Measurements from ENCODE around the gene ACTA2.

ACTA2 gene

DNA sequence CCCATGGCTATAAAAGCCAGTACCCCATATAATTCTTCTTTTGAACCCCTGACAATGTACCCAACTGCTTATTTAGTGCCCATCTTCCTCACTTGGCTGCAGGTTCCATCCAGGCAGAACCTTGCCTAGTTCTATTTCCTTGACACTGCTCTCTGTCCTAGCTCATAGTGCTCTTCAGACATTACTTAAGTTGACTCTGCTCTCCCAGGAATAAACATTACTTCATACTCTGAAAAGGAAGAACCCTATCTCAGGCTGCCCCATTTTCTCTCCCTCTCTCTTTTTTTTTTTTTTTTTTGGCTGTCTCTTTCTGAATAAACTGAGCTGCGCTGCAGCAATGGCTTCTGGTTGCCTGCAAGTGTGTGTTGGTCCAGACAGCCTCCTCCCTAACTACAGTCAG lies 21.0 kb downstream of the ACTA2 start:
- peak overlapping the region in 2 of 21 experiments; percentile 1 to 6 for H3K27ac ChIP-seq
- no peak overlapping the region for H3K4me3 ChIP-seq

DNA sequence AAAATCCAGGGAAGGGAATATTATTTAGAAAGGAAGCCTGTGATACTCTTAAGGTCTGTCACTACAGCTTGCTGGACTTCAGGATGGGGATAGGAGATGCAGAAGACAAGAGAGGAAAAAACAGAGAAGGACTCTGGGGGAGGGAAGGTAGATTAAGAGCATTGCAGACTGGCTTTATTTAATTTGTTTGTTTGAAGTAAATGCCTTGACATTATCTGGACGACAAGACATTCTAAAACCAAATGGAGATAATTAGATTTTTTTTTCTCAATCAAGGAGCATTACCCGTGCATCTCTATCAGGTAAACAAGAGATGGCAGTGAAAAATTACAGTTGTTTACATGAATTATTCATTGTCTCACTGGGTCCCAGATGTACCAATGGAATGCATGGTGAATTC lies 24.3 kb downstream of the ACTA2 start:
- Histone ChIP-seq H3K4me3 (no peak overlapping the region), H3K27ac (peak overlapping the region in 3 of 21 experiments; percentile 4 to 82 (median 22))

DNA sequence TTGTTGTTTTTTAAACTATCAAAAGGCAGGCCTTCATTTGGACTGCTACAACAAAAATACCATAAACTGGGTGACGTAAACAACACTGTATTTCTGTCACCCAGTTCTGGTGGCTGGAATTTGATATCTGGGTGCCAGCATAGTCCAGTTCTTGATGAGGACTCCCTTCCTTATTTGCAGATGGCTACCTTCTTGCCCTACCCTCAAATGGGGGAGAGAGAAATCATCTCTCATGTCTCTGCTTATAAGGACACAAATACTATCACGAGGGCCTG lies 25.2 kb downstream of the ACTA2 start:
- no peak overlapping the region for H3K4me3 ChIP-seq
- peak overlapping the region in 14 of 21 experiments; percentile 1 to 82 (median 42) for H3K27ac ChIP-seq

DNA sequence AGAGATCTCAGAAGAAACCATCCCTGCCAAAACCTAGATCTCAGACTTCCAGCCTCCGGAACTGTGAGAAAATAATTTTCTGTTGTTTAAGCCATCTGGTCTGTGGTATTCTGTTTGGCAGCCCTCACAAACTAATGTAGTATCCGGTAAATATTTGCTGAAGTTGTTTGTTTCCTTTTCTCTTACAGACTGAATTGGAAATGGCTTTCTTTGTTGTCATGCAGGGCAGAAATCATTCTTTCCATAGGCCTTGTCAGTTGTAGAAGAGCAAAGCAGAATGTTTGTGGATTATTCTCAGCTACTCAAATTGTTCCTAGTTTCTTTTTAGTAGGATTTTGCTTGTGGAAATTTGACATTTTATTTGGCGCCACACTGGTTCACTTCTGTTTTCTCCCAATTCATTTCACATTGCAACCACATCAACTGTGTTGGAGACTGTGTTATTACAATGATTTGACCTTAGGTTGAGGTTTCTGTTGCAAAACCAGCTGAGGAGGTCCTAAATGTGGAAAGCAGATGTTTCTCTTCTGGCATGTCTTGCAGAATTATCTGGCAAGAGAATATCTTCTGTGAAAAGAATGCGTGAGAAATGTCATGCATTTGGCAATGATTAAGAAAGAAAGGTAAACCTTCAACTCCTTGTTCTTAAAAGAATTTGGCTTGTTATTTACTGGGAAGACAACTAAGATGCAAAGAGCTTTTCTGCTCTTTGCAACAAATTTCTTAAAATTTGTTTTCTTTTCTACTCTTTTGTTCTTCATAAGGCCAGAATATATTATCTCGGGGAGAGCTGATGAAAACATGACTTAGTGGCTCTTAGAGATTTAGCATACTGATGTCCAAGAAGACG lies 25.8 kb downstream of the ACTA2 start:
- Histone ChIP-seq H3K4me3 (no peak overlapping the region), H3K27ac (peak overlapping the region in 16 of 21 experiments; percentile 1 to 82 (median 52))

DNA sequence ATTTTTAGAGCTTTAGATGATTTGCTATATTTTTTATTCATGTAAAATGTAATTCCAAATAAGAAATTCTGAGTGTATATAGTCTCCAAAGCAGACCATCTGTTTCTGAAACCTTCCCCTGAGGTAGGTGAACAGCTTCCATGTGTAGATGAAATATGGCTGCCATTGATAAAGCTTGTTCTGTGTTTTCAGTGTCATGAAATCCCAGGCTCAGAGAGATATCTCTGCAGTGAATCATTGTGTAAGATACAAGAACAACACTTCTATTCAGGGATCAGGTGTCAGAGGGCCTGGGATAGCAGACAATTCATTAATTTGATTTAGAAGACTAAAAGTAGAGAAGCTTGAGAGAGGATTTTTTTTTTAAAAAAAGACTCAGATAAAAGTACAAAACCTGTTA lies 29.1 kb downstream of the ACTA2 start:
- no peak overlapping the region for H3K4me3 ChIP-seq
- no peak overlapping the region for H3K27ac ChIP-seq

DNA sequence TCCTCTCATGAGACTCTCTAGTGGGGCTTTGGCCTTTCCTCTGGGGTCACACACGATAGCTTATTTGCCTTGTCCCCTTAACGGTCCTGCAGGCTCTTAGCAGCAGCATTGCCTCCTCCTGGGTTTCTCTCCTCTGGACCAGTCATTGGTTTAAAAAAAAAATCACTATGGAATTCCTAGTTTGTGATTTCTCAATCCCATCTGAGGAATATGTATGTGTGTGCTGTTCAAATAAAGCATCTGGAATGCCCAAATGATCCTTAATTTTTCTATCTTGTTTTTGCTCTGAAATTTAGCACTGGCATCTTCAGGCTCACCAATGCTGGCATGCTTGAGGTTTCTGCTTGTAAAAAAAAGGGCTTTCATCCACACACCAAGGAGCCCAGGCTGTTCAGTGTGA lies 30.5 kb downstream of the ACTA2 start:
- Histone ChIP-seq H3K4me3 (no peak overlapping the region), H3K27ac (no peak overlapping the region)

DNA sequence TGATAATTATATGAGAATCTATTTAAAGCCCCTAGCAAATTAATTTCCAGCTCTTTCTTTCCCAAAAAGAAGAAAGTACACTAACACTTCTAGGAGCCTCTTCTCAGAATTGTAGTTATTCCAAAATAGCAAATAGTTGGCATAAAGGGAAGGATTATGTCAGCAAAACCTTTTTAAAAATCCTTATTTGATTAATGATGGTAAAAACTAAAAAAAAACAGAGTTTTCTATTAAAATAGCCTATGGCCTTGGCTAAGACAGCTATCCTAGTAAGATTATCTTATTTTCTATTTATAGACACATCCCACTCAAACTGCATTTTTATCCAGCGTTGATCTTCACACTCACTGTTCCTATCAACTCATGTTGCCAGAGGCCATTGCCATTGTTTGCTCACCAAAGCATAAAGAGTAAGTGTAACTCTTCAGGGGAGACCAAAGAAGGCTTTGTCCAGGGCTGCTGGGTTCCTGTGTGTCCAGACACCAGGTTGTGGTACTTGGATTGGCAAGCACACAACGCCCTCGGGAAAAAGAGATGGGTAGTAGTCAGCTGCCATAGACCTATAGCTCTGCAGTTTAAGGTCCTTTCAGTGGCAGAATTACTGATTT lies 31.5 kb downstream of the ACTA2 start:
- H3K27ac ChIP-seq, result peak overlapping the region in 1 of 21 experiments; percentile 20

DNA sequence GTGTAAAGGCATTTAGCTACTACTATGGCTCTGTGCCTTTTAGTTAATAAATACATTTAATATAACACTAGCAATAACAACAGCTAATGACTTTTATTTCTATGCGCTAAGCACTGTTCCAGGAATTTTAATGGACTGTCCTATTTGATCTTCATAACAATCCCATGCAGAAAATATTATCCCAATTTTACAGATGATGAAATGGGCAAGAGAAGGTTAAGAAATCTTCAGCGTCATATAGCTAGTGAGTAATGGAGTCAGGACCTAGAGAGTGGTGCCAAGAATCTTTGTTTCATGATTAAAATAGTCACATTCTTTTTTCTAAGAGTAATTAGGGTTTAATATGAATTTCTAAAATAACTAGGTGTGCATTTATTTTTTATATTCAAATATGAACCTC lies 32.4 kb downstream of the ACTA2 start:
- no peak overlapping the region for H3K27ac ChIP-seq

More for the DNA sequence above, 31.5 kb downstream of the ACTA2 start:
- H3K4me3 ChIP-seq, result no peak overlapping the region

DNA sequence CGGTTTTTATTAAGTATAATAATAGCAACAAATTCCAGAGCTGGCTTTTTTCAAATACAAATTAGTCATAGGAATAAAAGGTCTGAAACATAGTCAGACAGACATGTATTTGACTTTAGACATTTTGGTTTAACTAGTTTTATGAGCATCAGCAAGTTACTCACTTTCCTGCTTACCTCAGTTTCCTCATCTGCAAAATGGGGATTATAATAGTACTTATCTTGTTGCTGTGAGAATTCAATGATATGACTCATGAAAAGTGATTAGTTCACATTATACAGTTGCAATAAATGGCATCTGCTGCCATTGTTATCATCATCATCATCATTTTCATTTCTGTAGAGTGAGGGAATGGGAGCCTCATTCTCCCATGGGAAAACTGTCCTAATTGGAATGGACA lies 33.5 kb downstream of the ACTA2 start:
- Histone ChIP-seq H3K27ac (no peak overlapping the region), H3K4me3 (no peak overlapping the region)

More for the DNA sequence above, 32.4 kb downstream of the ACTA2 start:
- no peak overlapping the region for H3K4me3 ChIP-seq

DNA sequence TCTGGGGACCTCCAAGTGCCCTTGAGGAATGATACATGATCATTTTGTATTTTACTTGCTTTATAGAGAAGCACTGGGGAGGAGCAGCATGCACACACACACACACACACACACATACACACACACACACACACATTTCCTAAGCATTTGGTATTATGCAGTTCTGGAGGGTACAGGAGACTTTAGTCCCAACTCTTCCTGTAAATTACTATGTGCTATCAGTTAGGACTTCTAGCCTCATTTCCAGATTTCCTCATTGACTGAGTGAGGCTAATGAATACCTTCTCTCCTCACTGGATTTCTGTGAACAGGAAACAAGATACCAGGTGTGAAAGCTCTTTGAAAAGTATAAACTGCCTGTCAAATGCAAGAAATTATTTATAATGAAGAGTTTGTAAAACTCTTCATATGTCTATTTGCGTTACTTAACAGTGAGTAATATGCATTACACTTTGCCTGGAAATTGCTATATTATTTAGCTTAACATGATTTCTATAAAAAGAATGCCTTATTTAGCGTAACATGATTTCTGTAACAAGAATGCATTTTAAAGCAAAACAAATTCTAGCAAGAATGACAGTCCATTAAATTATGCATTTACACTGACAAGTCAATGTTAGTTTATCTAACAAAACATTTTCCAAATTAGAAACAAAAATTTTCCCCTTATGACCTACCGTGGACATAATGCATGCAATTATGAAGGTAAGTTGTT lies 34.2 kb downstream of the ACTA2 start:
- no peak overlapping the region for H3K27ac ChIP-seq
- no peak overlapping the region for H3K4me3 ChIP-seq

DNA sequence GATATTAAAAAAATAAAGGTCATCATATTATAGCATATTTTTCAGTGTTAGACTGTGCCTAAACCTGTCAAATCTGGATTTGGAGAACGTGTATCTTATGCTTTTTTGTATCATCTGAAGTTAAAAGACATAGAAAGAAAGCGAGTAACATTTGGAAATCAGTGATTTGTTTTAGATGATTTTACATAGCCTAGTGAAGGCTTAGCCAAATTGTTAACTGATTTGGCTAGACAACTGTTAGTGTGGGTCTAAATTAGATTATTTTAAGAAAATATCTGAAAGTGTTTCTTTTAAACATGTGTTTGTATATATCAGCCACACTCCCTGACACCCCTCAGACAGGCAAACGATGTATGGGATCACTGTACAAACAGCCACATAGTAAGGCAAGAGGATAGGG lies 35.6 kb downstream of the ACTA2 start:
- no peak overlapping the region for H3K27ac ChIP-seq
- no peak overlapping the region for H3K4me3 ChIP-seq

DNA sequence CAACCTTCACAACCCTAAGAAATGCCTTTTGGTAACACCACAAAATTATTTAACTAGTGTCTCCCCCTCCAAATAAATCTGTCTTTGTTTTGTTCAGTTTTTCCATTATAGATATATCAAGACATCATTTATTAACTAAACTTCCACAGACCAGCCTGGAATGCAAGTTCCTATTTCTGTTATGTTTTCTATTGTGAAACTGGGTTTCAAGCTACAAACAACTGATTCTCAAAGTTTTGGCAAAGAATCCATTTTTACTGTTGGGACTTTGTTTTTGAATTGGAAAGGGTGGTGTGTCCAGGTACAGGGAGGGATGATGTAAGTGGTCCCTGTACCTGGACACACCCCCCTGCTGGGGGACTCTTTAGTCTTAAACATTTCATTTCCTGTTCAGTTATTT lies 36.3 kb downstream of the ACTA2 start:
- H3K4me3 ChIP-seq, result no peak overlapping the region
- H3K27ac ChIP-seq, result no peak overlapping the region

DNA sequence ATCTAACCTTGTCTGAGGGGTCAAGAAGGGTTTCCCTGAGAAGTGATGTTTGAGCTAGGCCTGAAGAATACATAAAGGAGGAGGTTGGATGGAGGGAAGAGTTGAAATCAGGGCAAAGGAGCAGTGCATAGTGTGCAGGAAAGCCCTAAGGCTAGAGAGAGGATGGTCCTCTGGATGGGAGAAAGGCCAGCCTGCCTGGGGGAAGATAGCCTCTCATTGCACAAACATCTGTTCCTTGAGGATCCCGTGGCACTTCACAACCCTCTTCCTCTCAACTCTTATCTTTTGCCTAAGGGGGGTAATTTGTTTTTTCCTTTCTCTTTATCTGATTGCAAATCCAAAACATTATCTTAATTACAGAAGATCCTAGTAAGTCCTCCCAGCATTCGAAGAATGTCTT lies 36.8 kb downstream of the ACTA2 start:
- H3K27ac ChIP-seq, result no peak overlapping the region
- H3K4me3 ChIP-seq, result no peak overlapping the region

DNA sequence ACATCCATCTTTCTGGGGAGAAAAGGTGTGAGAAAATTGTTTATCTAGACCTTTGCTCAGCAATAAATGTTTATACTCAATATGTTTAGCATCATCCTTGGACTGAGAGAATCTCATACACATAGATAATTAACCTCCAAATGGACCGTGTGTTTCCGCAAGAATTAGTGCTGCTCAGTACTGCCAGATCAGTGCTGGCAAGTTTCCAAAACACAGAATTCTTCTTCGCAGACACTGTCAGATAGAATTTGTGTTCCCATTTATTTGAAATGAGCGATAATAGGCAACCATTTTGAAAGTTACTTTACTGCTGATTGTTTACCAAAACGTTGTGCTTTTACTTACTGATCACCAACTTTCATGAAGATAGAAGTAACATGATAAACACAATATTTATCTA lies 38.8 kb downstream of the ACTA2 start:
- H3K4me3 ChIP-seq, result no peak overlapping the region
- no peak overlapping the region for H3K27ac ChIP-seq

DNA sequence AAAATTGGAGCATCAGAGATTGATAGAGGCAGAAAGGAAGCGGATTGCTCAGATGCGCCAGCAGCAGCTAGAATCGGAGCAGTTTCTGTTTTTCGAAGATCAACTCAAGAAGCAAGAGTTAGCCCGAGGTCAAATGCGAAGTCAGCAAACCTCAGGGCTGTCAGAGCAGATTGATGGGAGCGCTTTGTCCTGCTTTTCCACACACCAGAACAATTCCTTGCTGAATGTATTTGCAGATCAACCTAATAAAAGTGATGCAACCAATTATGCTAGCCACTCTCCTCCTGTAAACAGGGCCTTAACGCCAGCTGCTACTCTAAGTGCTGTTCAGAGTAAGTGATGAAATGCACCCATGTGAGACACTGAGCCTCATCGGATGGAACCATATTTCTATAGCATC lies 39.4 kb downstream of the ACTA2 start:
- Histone ChIP-seq H3K4me3 (no peak overlapping the region), H3K27ac (no peak overlapping the region)

DNA sequence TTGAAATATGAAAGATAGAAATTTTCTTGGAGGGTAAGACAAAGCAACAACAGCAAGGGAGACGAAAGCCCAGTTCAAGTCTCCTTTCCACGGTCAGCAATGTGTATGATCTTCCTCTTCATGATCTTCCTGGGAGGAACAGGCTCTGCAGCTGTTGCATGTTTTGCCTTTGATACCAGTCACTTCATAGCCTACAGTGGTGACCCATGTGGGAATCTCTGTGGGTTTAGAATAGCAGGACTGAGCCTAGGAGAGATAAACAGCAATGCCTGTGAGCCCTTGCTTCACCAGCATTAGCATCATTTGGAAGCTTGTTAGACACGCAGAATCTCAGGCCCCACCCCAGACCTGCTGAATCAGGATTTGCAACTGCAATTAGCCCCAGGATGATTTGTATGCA lies 40.7 kb downstream of the ACTA2 start:
- no peak overlapping the region for H3K27ac ChIP-seq
- no peak overlapping the region for H3K4me3 ChIP-seq

DNA sequence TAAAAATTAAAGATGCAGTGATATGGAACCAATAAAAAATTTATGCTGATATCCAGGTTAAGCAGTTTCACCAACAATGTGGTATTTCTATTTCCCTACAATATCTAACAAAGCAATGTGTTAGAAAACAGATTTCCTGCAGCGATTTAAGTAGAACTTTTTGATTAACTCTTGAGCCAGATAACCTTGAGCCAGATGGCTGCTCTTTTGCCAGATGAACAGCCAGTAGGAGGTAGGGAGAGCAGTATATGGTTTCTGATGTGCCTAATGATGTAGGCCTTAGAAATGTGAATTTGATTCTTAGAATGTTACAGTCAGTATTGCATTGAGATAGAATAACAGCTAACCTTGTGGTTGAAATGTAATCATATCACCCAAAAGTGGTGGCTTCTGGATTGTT lies 41.5 kb downstream of the ACTA2 start:
- H3K4me3 ChIP-seq, result no peak overlapping the region
- no peak overlapping the region for H3K27ac ChIP-seq

DNA sequence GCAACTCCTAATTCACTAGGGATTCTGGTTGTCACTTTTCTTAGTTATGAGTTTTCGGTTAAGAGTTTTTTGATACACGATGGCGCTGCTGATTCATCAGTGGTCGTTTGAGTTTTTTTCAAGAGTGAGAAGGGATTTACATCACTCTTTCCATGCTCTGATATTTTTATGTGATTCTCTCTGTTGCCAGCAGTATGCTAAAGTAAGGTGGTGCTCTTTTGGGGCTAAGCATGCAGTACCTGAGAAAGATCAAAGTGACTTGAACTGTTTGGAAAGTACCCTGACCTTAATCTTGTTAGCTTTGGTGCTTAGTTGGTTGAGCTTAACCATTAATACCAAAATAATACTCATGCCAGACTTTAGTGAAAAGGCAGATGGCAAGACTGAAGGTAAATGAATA lies 44.4 kb downstream of the ACTA2 start:
- Histone ChIP-seq H3K4me3 (no peak overlapping the region), H3K27ac (no peak overlapping the region)

DNA sequence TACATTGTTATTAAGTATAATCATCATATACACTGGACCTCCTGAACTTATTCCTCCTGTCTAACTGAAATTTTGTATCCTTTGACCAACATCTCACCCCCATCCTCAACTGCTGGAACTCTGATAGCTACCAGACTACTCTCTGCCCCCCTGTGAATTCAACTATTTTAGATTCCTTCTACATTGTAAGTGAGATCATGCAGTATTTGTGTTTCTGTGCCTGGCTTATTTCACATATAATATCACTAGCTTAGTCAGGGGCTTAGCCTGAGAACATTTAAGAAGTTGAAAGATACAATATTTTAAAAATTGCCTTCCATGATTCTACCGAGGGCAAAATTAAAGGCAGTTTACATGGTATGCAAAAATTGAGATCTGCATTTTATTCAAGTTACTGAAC lies 45.7 kb downstream of the ACTA2 start:
- H3K27ac ChIP-seq, result no peak overlapping the region
- no peak overlapping the region for H3K4me3 ChIP-seq

DNA sequence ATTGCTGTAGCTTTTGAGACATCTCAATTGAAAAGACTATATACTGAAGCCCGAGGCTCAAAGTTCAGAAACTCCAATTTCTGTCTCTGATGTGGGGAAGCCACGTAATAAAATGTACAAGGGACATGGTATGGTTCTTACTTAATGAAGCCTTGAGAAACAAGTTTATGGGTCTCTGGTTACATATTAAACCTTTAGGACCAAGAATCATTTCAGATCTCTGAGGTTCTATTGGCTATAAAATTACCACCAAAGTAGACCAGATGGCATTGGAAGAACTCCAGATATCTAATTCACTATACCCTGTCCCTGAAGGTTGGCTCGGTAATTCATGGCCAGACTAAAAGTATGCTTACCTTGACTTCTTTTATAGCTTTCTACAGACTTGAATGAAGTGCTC lies 48.9 kb downstream of the ACTA2 start:
- H3K27ac ChIP-seq, result no peak overlapping the region
- no peak overlapping the region for H3K4me3 ChIP-seq

Measured in skin epidermis (tissue), 12 donors.